ENCODE results near the gene GPR171.

DNA sequence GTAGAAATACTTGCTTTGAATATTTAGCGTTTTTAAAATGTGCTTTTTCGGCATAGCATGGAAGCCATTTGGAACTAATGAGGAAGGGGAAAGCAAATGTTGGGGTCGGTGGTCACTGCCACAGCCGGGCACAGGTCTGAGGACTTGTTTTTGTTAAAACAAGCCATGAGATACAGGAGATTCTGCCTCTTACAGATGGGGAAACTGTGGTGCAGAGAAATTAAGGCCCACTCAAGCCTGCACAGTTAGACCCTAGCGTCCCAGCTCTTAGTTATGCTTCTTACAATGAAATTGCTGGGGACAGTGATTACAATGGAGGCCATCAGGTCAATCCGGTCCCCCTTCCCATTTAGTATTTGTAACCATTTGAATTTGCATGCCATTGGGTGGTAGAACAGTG lies 2.5 kb upstream of the GPR171 start:
- TF ChIP-seq CTCF (conservative IDR thresholded peaks at IDR 0.05 in 1 of 2, IDR thresholded peaks at IDR 0.05 in 1 of 2; ENCODE audit: extremely low read depth in 1 of 2, insufficient read depth in 1 of 2, low read depth in 1 of 2, low read length in 2 of 2) (no peak), EZH2 (IDR thresholded peaks at IDR 0.05; ENCODE audit: borderline replicate concordance, low read length) (no peak)
